ENCODE measurements around the gene C4orf50. TPM values are rescaled to one million over a fixed set of nuclear protein-coding genes. Genes with fewer than 3 reads are reported as not detected.

The C4orf50 gene
- total and polyA plus RNA-seq, 2 of the 8 experiments (the other 6 are each of a cell fraction or from before 2014, with no cell fraction given), result 0.08 to 0.22 TPM

- TF ChIP-seq CEBPB (IDR thresholded peaks at IDR 0.05; ENCODE audit: low read depth, low read length), result no peak
- no peak for TF ChIP-seq HDAC6 (IDR thresholded peaks at IDR 0.05; ENCODE audit: low read depth, low read length)
- no peak for TF ChIP-seq CBX5 (IDR thresholded peaks at IDR 0.05; ENCODE audit: low read depth, low read length)
- TF ChIP-seq SIX5 (IDR thresholded peaks at IDR 0.05; ENCODE audit: low read depth, low read length), result no peak
- no peak for TF ChIP-seq POLR2AphosphoS5 (IDR thresholded peaks at IDR 0.05; ENCODE audit: low read depth, low read length)
Observed at GRCh38 chr4:5988086-5988845, 30.0 kb downstream of the C4orf50 start (continued).

Measured in H1 (cell line).